HG02973 (cell line): ENCODE results near the gene UNK.
"Not testable (repeated sequence)": the region's sequence is repeated elsewhere in the genome, so short reads cannot be mapped to it uniquely, and the experiment has no call there.

Experiments
- ATAC-seq: cut with Tn5 transposase; IDR thresholded peaks from one replicate; pipeline ENCODE4 v1.9.1; 2021; ENCODE audit warnings: moderate library complexity; ENCODE audit not compliant: unreplicated experiment

Gene UNK

GRCh38 chr17:75868730-75869281, 84.2 kb downstream of the UNK start:
- not testable (repeated sequence) for ATAC-seq

- ATAC-seq, result no peak
Measured at GRCh38 chr17:75869282-75870141, 84.9 kb downstream of the UNK start.

GRCh38 chr17:75870228-75870627, 85.6 kb downstream of the UNK start:
- ATAC-seq, result not testable (repeated sequence)

- ATAC-seq, result no peak
Measured at GRCh38 chr17:75872434-75873351, 88.1 kb downstream of the UNK start.

- ATAC-seq, result no peak
Measured at GRCh38 chr17:75873587-75874322, 89.1 kb downstream of the UNK start.

- no peak for ATAC-seq
Measured at GRCh38 chr17:75874323-75875181, 89.9 kb downstream of the UNK start.
